NCI-H187 (cell line): ENCODE data around the gene OBSCN.

Experiments
- DNase-seq, 2 experiments: peaks; one replicate each; lab custom pipeline; 2025; lab: John Stamatoyannopoulos, UW

Gene OBSCN

GRCh38 chr1:228424685-228425660, 217.1 kb downstream of the OBSCN start:
- no peak for DNase-seq

GRCh38 chr1:228426518-228427175, 218.8 kb downstream of the OBSCN start:
- no peak for DNase-seq

- no peak for DNase-seq
Observed at GRCh38 chr1:228428412-228428811, 220.6 kb downstream of the OBSCN start.
